IPS-15b (cell line): Measurements from ENCODE around the gene UFM1.

Source experiments
- H3K27me3 ChIP-seq: one replicate; pipeline ENCODE4 v1.6.1; 2013; ENCODE audit warnings: low read length; ENCODE audit not compliant: control insufficient read depth, insufficient read depth
- H3K36me3 ChIP-seq: one replicate; pipeline ENCODE4 v1.6.1; 2013; ENCODE audit warnings: low read length; ENCODE audit not compliant: control insufficient read depth, insufficient read depth
- H3K4me1 ChIP-seq: one replicate; pipeline ENCODE4 v1.6.1; 2013; ENCODE audit warnings: mild to moderate bottlenecking, low read length; ENCODE audit not compliant: control insufficient read depth, insufficient read depth
- H3K4me3 ChIP-seq: one replicate; pipeline ENCODE4 v1.5.1; 2013; ENCODE audit warnings: low read depth, low read length
- H3K9ac ChIP-seq: one replicate; pipeline ENCODE4 v1.6.1; 2013; ENCODE audit warnings: low read depth, mild to moderate bottlenecking, low read length
- H3K9me3 ChIP-seq: one replicate; pipeline ENCODE4 v1.6.1; 2013; ENCODE audit warnings: mild to moderate bottlenecking, low read length; ENCODE audit not compliant: control insufficient read depth, insufficient read depth

Gene UFM1

DNA sequence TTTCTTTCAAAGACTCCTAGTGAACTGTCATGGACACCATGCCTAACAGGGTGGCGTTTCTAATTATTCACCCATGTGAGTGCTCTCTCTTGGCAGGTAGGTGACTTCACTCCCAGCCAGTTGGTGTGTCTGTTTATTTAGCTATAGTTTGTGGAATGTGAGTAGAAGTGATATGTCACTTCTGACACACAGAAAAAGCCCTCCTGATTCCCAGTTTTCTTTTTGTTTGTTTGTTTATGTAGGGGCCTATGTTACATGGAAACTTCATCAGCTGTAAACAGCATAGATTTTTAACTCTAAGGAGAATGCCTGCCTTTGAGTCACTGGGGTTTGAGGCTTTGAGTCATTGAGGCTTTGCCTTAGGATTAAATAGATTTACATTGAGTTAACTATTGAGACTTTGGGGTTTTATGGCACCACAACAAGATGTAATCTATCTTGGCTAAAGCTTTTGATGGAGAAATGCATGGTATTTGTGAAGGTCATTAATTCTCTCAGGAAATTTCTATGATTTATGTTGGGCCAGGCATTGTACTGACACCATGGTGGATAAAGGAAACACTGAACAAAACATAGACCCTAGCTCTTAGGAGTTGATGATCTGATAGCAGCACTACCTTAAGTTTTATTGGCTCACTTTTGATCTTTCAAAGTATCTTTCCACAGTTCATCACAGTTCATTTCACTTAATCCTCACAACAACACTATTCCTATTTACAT is 45.3 kb downstream of the UFM1 start:
- H3K9ac ChIP-seq = no peak overlapping the region
- no peak overlapping the region for H3K4me3 ChIP-seq
- no peaks in the 10 kb centered on the region for H3K9me3 ChIP-seq
- no peaks in the 10 kb centered on the region for H3K4me1 ChIP-seq
- no peaks in the 10 kb centered on the region for H3K27me3 ChIP-seq
- no peaks in the 10 kb centered on the region for H3K36me3 ChIP-seq

DNA sequence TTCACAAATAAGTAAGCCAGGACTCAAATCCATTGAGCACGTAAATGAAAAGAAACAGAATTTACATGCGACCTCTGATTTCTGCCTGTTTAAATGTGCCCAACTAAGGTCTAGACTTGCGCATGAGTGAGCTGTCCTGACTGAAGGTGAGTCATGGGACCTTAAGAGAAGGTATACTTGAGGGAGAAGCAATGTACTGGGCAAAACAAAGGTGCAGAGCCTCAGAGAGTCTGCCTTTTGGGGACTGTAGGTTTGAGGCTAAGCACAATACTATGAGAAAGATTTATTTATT is 45.8 kb downstream of the UFM1 start:
- H3K9me3 ChIP-seq = no peaks in the 10 kb centered on the region
- no peaks in the 10 kb centered on the region for H3K36me3 ChIP-seq
- no peak overlapping the region for H3K9ac ChIP-seq
- H3K27me3 ChIP-seq = no peaks in the 10 kb centered on the region
- H3K4me1 ChIP-seq = no peaks in the 10 kb centered on the region
- no peak overlapping the region for H3K4me3 ChIP-seq

DNA sequence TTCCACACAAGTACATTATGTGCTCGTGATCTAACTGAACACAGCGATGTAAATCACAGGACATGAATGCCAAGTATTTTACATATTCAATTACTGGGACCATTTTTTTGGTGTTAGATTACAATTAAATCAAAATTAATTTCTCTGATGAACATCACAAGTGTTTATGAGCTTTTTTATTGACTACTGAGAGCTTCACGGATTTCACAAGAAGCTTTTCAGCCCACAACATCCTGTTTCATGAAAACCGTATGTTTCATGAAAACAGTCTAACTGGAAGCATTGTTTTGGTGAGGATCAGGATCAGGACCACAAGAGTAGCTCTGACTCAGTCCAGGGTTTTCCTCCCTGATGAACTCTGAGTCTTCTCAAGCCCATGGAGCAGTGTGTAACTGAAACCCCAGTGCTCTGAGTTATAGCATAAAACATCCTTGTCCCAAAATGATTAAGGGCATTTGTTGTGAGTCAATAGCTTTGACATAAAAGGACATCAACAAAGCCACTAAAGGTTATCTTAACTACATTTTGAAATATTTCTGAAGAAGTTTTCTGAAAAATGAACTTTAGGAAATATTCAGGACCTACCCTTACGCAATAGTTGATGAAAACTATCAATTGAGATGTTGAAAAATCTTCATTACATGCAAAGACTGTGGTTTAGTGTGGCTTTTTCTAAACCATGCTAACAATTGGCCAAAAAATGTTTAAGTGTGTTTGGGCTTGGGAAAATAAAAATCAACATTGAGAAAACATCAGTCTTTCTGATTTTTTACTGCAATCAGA is 49.3 kb downstream of the UFM1 start:
- Histone ChIP-seq H3K27me3 (no peaks in the 10 kb centered on the region), H3K4me3 (no peak overlapping the region), H3K9ac (no peak overlapping the region), H3K4me1 (no peaks in the 10 kb centered on the region), H3K9me3 (no peaks in the 10 kb centered on the region), H3K36me3 (no peaks in the 10 kb centered on the region)

DNA sequence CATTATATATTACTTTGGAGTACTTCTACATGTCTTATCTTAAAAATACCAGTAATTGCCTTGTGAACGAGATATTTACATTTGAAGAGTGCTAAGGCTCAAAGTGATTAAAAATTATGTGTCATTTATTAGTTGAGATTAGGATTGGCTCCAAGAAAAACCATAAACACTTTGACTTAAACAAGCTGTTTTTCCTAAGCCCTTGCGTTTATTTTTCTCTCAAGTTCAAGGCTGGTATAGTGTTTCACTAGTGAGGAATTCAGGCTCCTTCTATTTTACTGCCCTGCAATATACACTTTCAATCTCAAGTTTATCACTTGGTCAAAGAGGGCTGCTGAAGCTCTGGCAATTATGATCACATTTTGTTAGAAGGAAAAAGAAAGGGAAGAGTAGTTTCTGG is 49.9 kb downstream of the UFM1 start:
- H3K27me3 ChIP-seq = no peaks in the 10 kb centered on the region
- no peaks in the 10 kb centered on the region for H3K9me3 ChIP-seq
- H3K4me3 ChIP-seq = no peak overlapping the region
- H3K9ac ChIP-seq = no peak overlapping the region
- H3K36me3 ChIP-seq = no peaks in the 10 kb centered on the region
- H3K4me1 ChIP-seq = no peaks in the 10 kb centered on the region

DNA sequence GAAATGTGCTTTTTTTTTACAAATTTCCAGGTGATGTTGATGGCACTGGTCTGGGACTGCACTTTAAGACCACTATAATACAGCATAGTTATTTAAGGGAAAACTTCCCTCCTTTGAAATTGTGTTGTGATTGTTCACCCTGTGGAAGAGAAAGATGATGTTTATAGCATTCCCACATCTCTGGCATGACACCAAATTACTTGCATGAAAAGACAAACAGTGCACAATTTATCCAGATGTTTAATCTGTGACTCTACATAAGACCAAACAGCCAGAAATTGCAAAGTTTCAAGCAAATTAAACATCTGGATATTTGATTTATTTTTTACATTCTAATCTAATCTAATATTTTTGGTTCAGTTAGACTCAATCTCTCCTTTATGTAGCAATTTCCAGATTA is 51.6 kb downstream of the UFM1 start:
- H3K4me3 ChIP-seq = no peak overlapping the region
- no peak overlapping the region for H3K9ac ChIP-seq
- H3K27me3 ChIP-seq = no peaks in the 10 kb centered on the region
- H3K9me3 ChIP-seq = no peaks in the 10 kb centered on the region
- no peaks in the 10 kb centered on the region for H3K36me3 ChIP-seq
- no peaks in the 10 kb centered on the region for H3K4me1 ChIP-seq

DNA sequence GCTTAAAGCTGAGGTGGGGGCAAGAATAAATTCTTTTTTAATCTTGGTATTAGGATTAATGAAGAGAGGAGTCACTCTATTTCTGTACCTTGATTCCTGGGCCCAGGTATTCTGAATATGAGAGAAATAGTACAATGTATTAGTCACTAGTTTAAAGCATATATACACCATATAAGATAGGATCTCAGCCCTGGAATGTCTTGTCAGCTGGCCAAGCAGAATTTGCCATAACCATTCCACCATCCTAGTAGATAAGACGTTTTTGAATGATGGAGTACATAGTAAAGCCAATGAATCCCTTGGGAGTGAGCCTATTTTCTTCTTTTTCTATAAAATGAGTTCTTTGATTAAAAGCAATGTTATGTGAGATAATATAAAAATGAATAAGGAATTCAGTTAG is 55.6 kb downstream of the UFM1 start:
- no peak overlapping the region for H3K9ac ChIP-seq
- no peaks in the 10 kb centered on the region for H3K4me1 ChIP-seq
- no peaks in the 10 kb centered on the region for H3K27me3 ChIP-seq
- H3K36me3 ChIP-seq = no peaks in the 10 kb centered on the region
- no peaks in the 10 kb centered on the region for H3K9me3 ChIP-seq
- no peak overlapping the region for H3K4me3 ChIP-seq

DNA sequence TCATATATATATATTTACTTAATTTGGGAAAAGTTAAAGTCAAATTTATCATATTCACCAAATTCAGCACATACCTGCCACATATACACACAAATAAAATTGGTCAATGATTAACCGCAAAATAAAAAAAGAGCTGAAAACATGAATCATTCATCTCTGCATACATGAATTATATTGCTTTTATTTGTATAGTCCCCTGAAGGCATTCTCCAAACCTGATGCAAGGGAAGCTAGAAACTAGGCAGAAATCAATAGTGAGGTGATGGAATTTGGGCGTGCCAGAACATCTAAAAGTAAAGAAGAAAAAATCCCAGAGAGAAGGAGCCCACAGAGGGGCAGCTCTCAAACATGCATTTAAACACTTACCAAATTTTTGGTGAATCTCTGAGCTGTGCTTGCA is 60.1 kb downstream of the UFM1 start:
- no peaks in the 10 kb centered on the region for H3K9me3 ChIP-seq
- H3K27me3 ChIP-seq = no peaks in the 10 kb centered on the region
- no peak overlapping the region for H3K4me3 ChIP-seq
- H3K36me3 ChIP-seq = no peaks in the 10 kb centered on the region
- H3K4me1 ChIP-seq = no peaks in the 10 kb centered on the region
- no peak overlapping the region for H3K9ac ChIP-seq

DNA sequence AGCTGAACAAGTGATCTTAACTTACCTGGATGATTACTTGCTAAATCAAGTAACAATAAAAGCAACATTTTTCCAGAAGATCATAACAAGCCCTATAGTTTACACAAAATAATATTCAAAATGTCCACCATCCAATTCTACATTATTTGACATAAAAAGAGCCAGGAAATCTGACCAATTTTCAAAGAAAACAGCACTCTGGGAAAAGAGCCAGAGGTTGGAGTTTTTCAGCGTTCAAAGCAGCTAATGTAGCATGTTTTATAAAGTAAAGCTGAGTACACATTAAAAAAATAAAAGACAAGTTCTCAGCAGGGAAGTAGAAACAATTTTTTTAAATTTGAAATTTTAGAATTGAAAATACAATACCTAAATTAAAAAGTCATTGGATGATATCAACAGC is 62.6 kb downstream of the UFM1 start:
- Histone ChIP-seq H3K27me3 (no peaks in the 10 kb centered on the region), H3K9me3 (no peaks in the 10 kb centered on the region), H3K9ac (no peak overlapping the region), H3K4me3 (no peak overlapping the region), H3K36me3 (no peaks in the 10 kb centered on the region), H3K4me1 (no peaks in the 10 kb centered on the region)
